Mesenchymal stem cell (in vitro differentiated cells and primary cell): ENCODE measurements around the gene PKP4.
A peak's percentile ranks its signal among the peaks of the same experiment; 100 is the strongest.
"Not testable (repeated sequence)": the region's sequence is repeated elsewhere in the genome, so short reads cannot be mapped to it uniquely, and the experiment has no call there.

ENCODE experiments used
- DNase-seq: peaks from one replicate; pipeline ENCODE4 v3.0.0-alpha.2; 2013
- H2AFZ ChIP-seq: one replicate; pipeline ENCODE4 v1.6.1; 2013; ENCODE audit warnings: low read depth, mild to moderate bottlenecking, control low read depth, inconsistent platforms, low read length, moderate library complexity
- H2AK5ac ChIP-seq: 2 replicates; pipeline ENCODE4 v1.6.1; 2013; ENCODE audit warnings: low read length, moderate library complexity, mild to moderate bottlenecking, inconsistent platforms; ENCODE audit not compliant: severe bottlenecking
- H2BK120ac ChIP-seq: one replicate; pipeline ENCODE4 v1.6.1; 2013; ENCODE audit warnings: low read depth, mild to moderate bottlenecking, inconsistent platforms, low read length, moderate library complexity
- H2BK12ac ChIP-seq, 2 experiments: one replicate each; pipeline ENCODE4 v1.6.1; 2013; ENCODE audit warnings: inconsistent platforms in 2 of 2, low read length in 2 of 2, mild to moderate bottlenecking in 2 of 2, moderate library complexity in 2 of 2, control low read depth in 1 of 2
- H2BK15ac ChIP-seq: one replicate; pipeline ENCODE4 v1.6.1; 2013; ENCODE audit warnings: mild to moderate bottlenecking, low read depth, inconsistent platforms; ENCODE audit not compliant: poor library complexity, severe bottlenecking
- H2BK5ac ChIP-seq: 2 replicates; pipeline ENCODE4 v1.6.1; 2013; ENCODE audit warnings: low read depth, mild to moderate bottlenecking, low read length, control low read depth, inconsistent platforms; ENCODE audit not compliant: poor library complexity, severe bottlenecking
- H3K14ac ChIP-seq, 2 experiments: one replicate each; pipeline ENCODE4 v1.6.1; 2013; ENCODE audit warnings: inconsistent platforms in 2 of 2, low read length in 2 of 2, control low read depth in 1 of 2, mild to moderate bottlenecking in 1 of 2, moderate library complexity in 1 of 2
- H3K18ac ChIP-seq, 2 experiments: one replicate each; pipeline ENCODE4 v1.6.1; 2013; ENCODE audit warnings: inconsistent platforms in 2 of 2, low read length in 2 of 2, control low read depth in 1 of 2, low read depth in 1 of 2, mild to moderate bottlenecking in 1 of 2
- H3K23ac ChIP-seq, 2 experiments: one replicate each; pipeline ENCODE4 v1.6.1; 2013; ENCODE audit warnings: inconsistent platforms in 2 of 2, low read length in 2 of 2, mild to moderate bottlenecking in 2 of 2, moderate library complexity in 2 of 2, control low read depth in 1 of 2
- H3K27ac ChIP-seq: 2 replicates; pipeline ENCODE4 v1.5.1; 2013; ENCODE audit warnings: mild to moderate bottlenecking, moderate library complexity, low read length, control low read depth, inconsistent platforms; ENCODE audit not compliant: poor library complexity, severe bottlenecking
- H3K27me3 ChIP-seq, 2 experiments: 2 replicates each; pipeline versions ENCODE4 v1.6.1 to v1.7.0; 2013; ENCODE audit warnings: low read length in 2 of 2, mild to moderate bottlenecking in 2 of 2, moderate library complexity in 2 of 2, control low read depth in 1 of 2, inconsistent platforms in 1 of 2; ENCODE audit not compliant: control insufficient read depth in 1 of 2, insufficient read depth in 1 of 2
- H3K36me3 ChIP-seq, 2 experiments: 2 replicates each; pipeline versions ENCODE4 v1.6.1 to v1.7.0; 2013; ENCODE audit warnings: low read length in 2 of 2, control low read depth in 1 of 2, inconsistent platforms in 1 of 2, low read depth in 1 of 2, mild to moderate bottlenecking in 1 of 2; ENCODE audit not compliant: insufficient read depth in 2 of 2, control insufficient read depth in 1 of 2
- H3K4ac ChIP-seq, 2 experiments: one replicate each; pipeline ENCODE4 v1.6.1; 2013; ENCODE audit warnings: inconsistent platforms in 2 of 2, low read length in 2 of 2, mild to moderate bottlenecking in 2 of 2, moderate library complexity in 2 of 2, control low read depth in 1 of 2, low read depth in 1 of 2
- H3K4me1 ChIP-seq: 2 replicates; pipeline ENCODE4 v1.6.1; 2013; ENCODE audit warnings: low read depth, low read length, control low read depth; ENCODE audit not compliant: control insufficient read depth, insufficient read depth
- H3K4me2 ChIP-seq: 2 replicates; pipeline ENCODE4 v1.6.1; 2013; ENCODE audit warnings: low read length, mild to moderate bottlenecking, inconsistent platforms; ENCODE audit not compliant: poor library complexity, severe bottlenecking
- H3K4me3 ChIP-seq, 2 experiments: 2 replicates each; pipeline versions ENCODE4 v1.5.1 to v1.7.0; 2013; ENCODE audit warnings: low read length in 2 of 2, mild to moderate bottlenecking in 2 of 2, control low read depth in 1 of 2, low read depth in 1 of 2; ENCODE audit not compliant: insufficient read depth in 1 of 2
- H3K79me1 ChIP-seq: replicated peaks from 2 replicates; pipeline ENCODE4 v1.6.1; 2013; ENCODE audit warnings: mild to moderate bottlenecking, control low read depth, low read length, inconsistent platforms; ENCODE audit not compliant: poor library complexity, severe bottlenecking
- H3K9ac ChIP-seq: 2 replicates; pipeline ENCODE4 v1.7.0; 2013; ENCODE audit warnings: mild to moderate bottlenecking, low read length, moderate library complexity
- H3K9me3 ChIP-seq: 2 replicates; pipeline ENCODE4 v1.7.0; 2013; ENCODE audit warnings: mild to moderate bottlenecking, low read length; ENCODE audit not compliant: control insufficient read depth
- H4K8ac ChIP-seq: one replicate; pipeline ENCODE4 v1.6.1; 2013; ENCODE audit warnings: inconsistent platforms, mild to moderate bottlenecking, low read length, moderate library complexity
- H4K91ac ChIP-seq: one replicate; pipeline ENCODE4 v1.6.1; 2013; ENCODE audit warnings: mild to moderate bottlenecking, low read length, inconsistent platforms
- WGBS: methylation state at CpG from one replicate; pipeline ENCODE4 v1.1.7; 2013; ENCODE audit warnings: mixed read lengths; 5-methylcytosine and 5-hydroxymethylcytosine counted together

Gene PKP4

GRCh38 chr2:158473719-158474392, 17.1 kb downstream of the PKP4 start:
- H3K36me3 ChIP-seq = peaks cover 0 to 7% of the 10 kb centered on the region in 2 experiments
- H3K79me1 ChIP-seq = peaks cover 25% of the 10 kb centered on the region
- H3K27ac ChIP-seq = no peak overlapping the region
- no peak overlapping the region for H3K4me3 ChIP-seq
- H3K14ac ChIP-seq = no peak overlapping the region
- no peak overlapping the region for H3K4ac ChIP-seq
- no peak overlapping the region for H2AFZ ChIP-seq
- H4K91ac ChIP-seq = no peak overlapping the region
- DNase-seq = no peak
- H2BK15ac ChIP-seq = no peak overlapping the region
- H3K4me1 ChIP-seq = no peaks in the 10 kb centered on the region
- no peak overlapping the region for H3K4me2 ChIP-seq
- no peak overlapping the region for H2BK12ac ChIP-seq
- H3K18ac ChIP-seq = no peak overlapping the region
- no peaks in the 10 kb centered on the region for H3K27me3 ChIP-seq
- H3K9ac ChIP-seq = no peak overlapping the region
- no peak overlapping the region for H4K8ac ChIP-seq
- H2BK120ac ChIP-seq = no peak overlapping the region
- no peak overlapping the region for H2BK5ac ChIP-seq
- no peak overlapping the region for H3K23ac ChIP-seq
- no peaks in the 10 kb centered on the region for H3K9me3 ChIP-seq
- WGBS = 75% methylated on average over 7 of the region's 8 CpGs
- no peak overlapping the region for H2AK5ac ChIP-seq

GRCh38 chr2:158474526-158475011, 17.8 kb downstream of the PKP4 start:
- H3K36me3 ChIP-seq, H3K18ac ChIP-seq, H3K9ac ChIP-seq, H3K27me3 ChIP-seq, H3K9me3 ChIP-seq, H3K4me2 ChIP-seq, H2BK5ac ChIP-seq, H3K4me3 ChIP-seq, H3K4ac ChIP-seq, H4K8ac ChIP-seq, H3K27ac ChIP-seq, H2BK12ac ChIP-seq, H2AK5ac ChIP-seq, H3K14ac ChIP-seq, H3K23ac ChIP-seq, DNase-seq, H3K4me1 ChIP-seq, H2BK120ac ChIP-seq, H2BK15ac ChIP-seq, H2AFZ ChIP-seq, H4K91ac ChIP-seq: not testable (repeated sequence)
- 100% methylated on average over 2 of the region's 3 CpGs for WGBS
- H3K79me1 ChIP-seq = peaks cover 24% of the 10 kb centered on the region

- no peak overlapping the region for H2AFZ ChIP-seq
- no peak overlapping the region for H3K27ac ChIP-seq
- peaks cover 21% of the 10 kb centered on the region for H3K79me1 ChIP-seq
- no peak overlapping the region for H2BK120ac ChIP-seq
- no peak overlapping the region for H3K9ac ChIP-seq
- no peaks in the 10 kb centered on the region for H3K27me3 ChIP-seq
- no peak overlapping the region for H3K23ac ChIP-seq
- H3K4me3 ChIP-seq = no peak overlapping the region
- DNase-seq = no peak
- H2BK15ac ChIP-seq = no peak overlapping the region
- H2BK5ac ChIP-seq = no peak overlapping the region
- H3K14ac ChIP-seq = no peak overlapping the region
- H4K91ac ChIP-seq = no peak overlapping the region
- H2AK5ac ChIP-seq = no peak overlapping the region
- no peak overlapping the region for H4K8ac ChIP-seq
- H3K4ac ChIP-seq = no peak overlapping the region
- H3K18ac ChIP-seq = no peak overlapping the region
- 97% methylated on average over 2 of the region's 3 CpGs for WGBS
- H3K4me2 ChIP-seq = no peak overlapping the region
- no peaks in the 10 kb centered on the region for H3K9me3 ChIP-seq
- H3K36me3 ChIP-seq = peaks cover 0 to 2% of the 10 kb centered on the region in 2 experiments
- no peaks in the 10 kb centered on the region for H3K4me1 ChIP-seq
- no peak overlapping the region for H2BK12ac ChIP-seq
Observed at GRCh38 chr2:158477202-158477601, 20.4 kb downstream of the PKP4 start.

- H3K23ac ChIP-seq = no peak overlapping the region
- peaks cover 21% of the 10 kb centered on the region for H3K79me1 ChIP-seq
- H3K18ac ChIP-seq = no peak overlapping the region
- H2BK120ac ChIP-seq = no peak overlapping the region
- no peak overlapping the region for H4K91ac ChIP-seq
- H3K14ac ChIP-seq = no peak overlapping the region
- no peak overlapping the region for H3K4me2 ChIP-seq
- no peaks in the 10 kb centered on the region for H3K9me3 ChIP-seq
- no peak overlapping the region for H2BK5ac ChIP-seq
- H2AFZ ChIP-seq = no peak overlapping the region
- no peak for DNase-seq
- no peak overlapping the region for H2AK5ac ChIP-seq
- H3K4me1 ChIP-seq = peaks cover 1% of the 10 kb centered on the region
- H3K27ac ChIP-seq = no peak overlapping the region
- H2BK12ac ChIP-seq = no peak overlapping the region
- H3K4me3 ChIP-seq = peak overlapping the region in 1 of 2 experiments; percentile 43
- no peak overlapping the region for H4K8ac ChIP-seq
- H2BK15ac ChIP-seq = no peak overlapping the region
- no peaks in the 10 kb centered on the region for H3K27me3 ChIP-seq
- H3K9ac ChIP-seq = peak overlapping the region; percentile 60
- whole genome bisulfite sequencing = 95% methylated on average over 5 of the region's 6 CpGs
- peaks cover 0 to 2% of the 10 kb centered on the region in 2 experiments for H3K36me3 ChIP-seq
- H3K4ac ChIP-seq = no peak overlapping the region
Observed at GRCh38 chr2:158478237-158478636, 21.5 kb downstream of the PKP4 start.
